T-cell (primary cell): ENCODE results near the gene ID2. TPM values are rescaled to one million over a fixed set of nuclear protein-coding genes. Genes with fewer than 3 reads are reported as not detected.

ENCODE experiments used
- ATAC-seq, 4 experiments: fragments of 200-7000 bp in 3 of 4; fragments of 150-1000 bp in 1 of 4; cut with Tn5 transposase; replicated peaks in 1 of 4; 1 replicate in 3 of 4; 2 replicates in 1 of 4; pipeline ENCODE4 v1.10.0; 2021; ENCODE audit warnings: moderate library complexity in 3 of 4, mild to moderate bottlenecking in 2 of 4, moderate number of reproducible peaks in 1 of 4
- CTCF ChIA-PET, 2 donors: fragments of 300-600 bp; sonication (Branson Sonifier 250); formaldehyde crosslinking; loops; one replicate each; lab custom pipeline; 2022; ENCODE audit warnings: antibody characterized with exemption in 2 of 2; lab: Charles Lee
- POLR2A ChIA-PET, 2 donors: fragments of 300-600 bp; sonication (Branson Sonifier 250); formaldehyde crosslinking; loops; one replicate each; lab custom pipeline; 2022; ENCODE audit warnings: antibody characterized with exemption in 2 of 2; lab: Charles Lee
- DNase-seq, 35 experiments: peaks; one replicate each; pipeline versions ENCODE4 v3.0.0 to v3.0.0-alpha.2; 2013 to 2023
- H3K27ac ChIP-seq: one replicate; pipeline ENCODE4 v1.5.1; 2013; ENCODE audit warnings: low read length
- H3K27me3 ChIP-seq, 2 experiments: replicated peaks in 1 of 2; 1 replicate in 1 of 2; 2 replicates in 1 of 2; pipeline versions ENCODE4 v1.6.1 to v1.7.0; 2013; ENCODE audit warnings: low read length in 1 of 2, mixed read lengths in 1 of 2; ENCODE audit not compliant: control insufficient read depth in 2 of 2, insufficient read depth in 2 of 2; ENCODE audit errors: extremely low read depth in 1 of 2
- H3K36me3 ChIP-seq, 2 donors: 1 replicate in 1 of 2; 2 replicates in 1 of 2; pipeline versions ENCODE4 v1.6.1 to v1.7.0; 2013; ENCODE audit warnings: low read length in 1 of 2; ENCODE audit not compliant: control insufficient read depth in 2 of 2, insufficient read depth in 1 of 2; ENCODE audit errors: extremely low read depth in 1 of 2
- H3K4me1 ChIP-seq, 2 experiments: 1 replicate in 1 of 2; 2 replicates in 1 of 2; pipeline versions ENCODE4 v1.6.1 to v1.7.0; 2013; ENCODE audit warnings: low read length in 2 of 2, mixed read lengths in 1 of 2; ENCODE audit not compliant: insufficient read depth in 2 of 2, control insufficient read depth in 1 of 2; ENCODE audit errors: extremely low read depth in 1 of 2
- H3K4me3 ChIP-seq, 2 donors: 1 replicate in 1 of 2; 2 replicates in 1 of 2; pipeline versions ENCODE4 v1.5.1 to v1.7.0; 2013; ENCODE audit warnings: mild to moderate bottlenecking in 2 of 2, low read length in 1 of 2, moderate library complexity in 1 of 2; ENCODE audit not compliant: control insufficient read depth in 1 of 2; ENCODE audit errors: extremely low read depth in 1 of 2
- H3K9me3 ChIP-seq: 2 replicates; pipeline ENCODE4 v1.7.0; 2013
- H3K27ac Mint-ChIP-seq, 2 donors: one replicate each; pipeline ENCODE4 v1.8.0; 2020 to 2021; ENCODE audit warnings: mild to moderate bottlenecking in 2 of 2, mixed read lengths in 2 of 2
- H3K27me3 Mint-ChIP-seq, 2 donors: one replicate each; pipeline ENCODE4 v1.8.0; 2021 to 2022; ENCODE audit warnings: mixed read lengths in 2 of 2
- H3K36me3 Mint-ChIP-seq: one replicate; pipeline ENCODE4 v1.8.0; 2021; ENCODE audit warnings: mixed read lengths
- H3K4me1 Mint-ChIP-seq, 3 donors: one replicate each; pipeline ENCODE4 v1.8.0; 2020 to 2022; ENCODE audit warnings: mixed read lengths in 3 of 3, mild to moderate bottlenecking in 1 of 3
- H3K4me3 Mint-ChIP-seq, 3 donors: one replicate each; pipeline ENCODE4 v1.8.0; 2020 to 2022; ENCODE audit warnings: mild to moderate bottlenecking in 3 of 3, mixed read lengths in 3 of 3, moderate library complexity in 3 of 3
- H3K9me3 Mint-ChIP-seq, 3 donors: one replicate each; pipeline ENCODE4 v1.8.0; 2020 to 2022; ENCODE audit warnings: mixed read lengths in 3 of 3
- WGBS: methylation state at CpG from one replicate; pipeline ENCODE4 v1.1.5; 2013; ENCODE audit warnings: missing lambda C conversion rate; ENCODE audit not compliant: insufficient coverage; 5-methylcytosine and 5-hydroxymethylcytosine counted together
- total RNA-seq, 35 experiments: library from RNA in 6 of 35; stranded (reverse) in 6 of 35; fragments of 120-200 nt in 1 of 35; gene quantifications; one replicate each; pipeline versions ENCODE4 v1.2.1 to v1.2.4 and lab custom pipeline; 2013 to 2026

The ID2 gene
- total RNA-seq, 5 donors from 2014 or later (not counting 1 experiment from before 2014, with no cell fraction given): 55.5 to 153 (median 71.1) TPM

DNA sequence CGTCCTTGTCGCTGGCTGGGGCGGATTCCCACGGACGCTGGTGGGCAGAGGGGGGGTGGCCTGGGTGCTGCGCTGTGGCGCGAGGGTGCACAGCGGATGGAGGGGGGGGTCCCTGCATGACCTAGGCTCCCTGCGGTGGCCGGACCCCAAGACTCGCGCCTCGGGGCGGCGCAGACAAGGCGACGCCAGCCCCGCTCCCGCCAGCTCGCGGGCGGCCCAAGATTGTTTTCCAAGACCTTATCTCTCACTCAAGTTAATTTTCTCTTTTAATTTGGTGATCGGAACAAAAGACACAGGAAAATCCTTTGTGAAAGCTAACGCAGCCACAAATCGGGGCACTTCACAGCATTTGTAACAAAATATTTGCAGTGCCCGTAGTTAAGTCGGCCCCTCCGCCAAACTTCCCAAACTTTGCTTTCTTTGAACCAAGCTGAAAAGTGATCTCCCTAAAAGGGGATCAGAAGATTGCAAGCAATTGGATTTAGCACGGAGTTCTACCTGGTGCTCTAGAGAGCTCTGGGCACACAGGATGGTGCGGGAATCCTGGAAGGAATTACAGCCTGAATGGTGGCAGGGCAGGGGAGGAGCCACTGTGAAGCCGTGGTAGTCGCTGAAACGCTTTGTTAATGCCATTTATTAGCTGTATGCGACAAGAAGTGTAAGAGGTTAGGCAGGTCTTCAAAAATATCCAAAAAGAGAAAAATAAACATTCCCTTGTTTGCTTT lies 4.8 kb upstream of the ID2 start:
- Histone ChIP-seq H3K4me1 (peaks cover 20 to 46% of the 10 kb centered on the region in 2 experiments), H3K27ac (no peak overlapping the region), H3K36me3 (no peaks in the 10 kb centered on the region), H3K4me3 (peak overlapping the region in 1 of 2 donors; percentile 32), H3K9me3 (no peaks in the 10 kb centered on the region), H3K27me3 (peaks cover 4 to 46% of the 10 kb centered on the region in 2 experiments)
- Mint-ChIP-seq H3K27me3 (peaks cover 22 to 37% of the 10 kb centered on the region in 2 donors), H3K4me1 (peaks cover 34 to 36% (median 34%) of the 10 kb centered on the region in 3 donors), H3K36me3 (peaks cover 11% of the 10 kb centered on the region), H3K27ac (no peak overlapping the region), H3K4me3 (peak overlapping the region; percentile 70 to 99 (median 80)), H3K9me3 (peaks cover 10 to 20% (median 17%) of the 10 kb centered on the region in 3 donors)
- POLR2A ChIA-PET: interaction anchor here in 1 of 2 donors (0.5 kb wide), 1 partner anchor 66 kb away, joined by 3 read pairs; no protein-coding TSS in a partner anchor
- 26% methylated on average over 23 of the region's 35 CpGs for WGBS
- CTCF ChIA-PET: no interaction called here
- ATAC-seq: no peak
- no peak for DNase-seq

DNA sequence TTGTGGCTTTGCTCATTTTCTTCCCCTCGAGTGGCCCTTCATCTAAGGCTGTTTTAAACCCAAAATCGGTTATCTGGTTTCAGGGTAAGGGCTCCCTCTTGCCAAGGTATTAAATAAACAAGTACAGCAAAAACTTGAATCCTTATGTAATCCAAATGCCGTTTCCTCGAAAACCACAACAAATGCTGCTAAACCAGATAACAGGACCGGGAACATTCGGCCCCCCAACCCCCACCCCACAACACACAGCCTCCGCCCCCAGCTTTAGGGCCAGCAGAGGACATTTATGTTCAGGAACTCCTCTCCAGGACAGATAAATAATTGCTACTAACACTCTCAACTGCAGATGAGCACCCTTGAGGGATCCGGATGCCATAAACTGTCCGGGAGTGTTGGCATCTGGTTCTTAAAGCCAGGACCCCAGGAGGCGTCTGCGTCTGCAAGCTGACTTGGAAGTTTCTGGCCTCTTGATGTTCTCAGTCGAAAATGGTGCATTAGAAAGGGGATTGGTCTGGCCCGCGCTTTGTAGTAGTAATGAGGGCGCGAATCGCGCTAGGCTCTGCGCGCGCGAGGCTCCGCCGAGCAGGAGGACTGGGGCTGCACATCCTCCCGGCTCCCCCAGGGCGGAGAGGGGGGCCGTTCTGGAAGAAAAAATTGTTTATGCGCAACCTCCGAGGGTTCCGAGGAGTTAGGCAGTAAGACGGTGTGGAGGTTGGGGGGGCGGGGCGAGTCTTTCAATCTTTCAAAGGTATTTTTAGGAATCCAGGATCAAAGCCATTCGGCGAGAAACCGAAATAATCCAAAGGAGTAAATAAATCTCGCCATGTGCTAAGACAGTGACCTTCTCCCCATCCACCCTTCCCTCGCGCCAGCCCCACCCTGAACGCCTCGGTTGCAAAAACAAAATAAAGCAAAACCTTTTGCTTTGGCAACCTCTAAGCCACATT lies 3.9 kb upstream of the ID2 start:
- DNase-seq: peak in 17 of 35 experiments; percentile 17 to 58 (median 31)
- Mint-ChIP-seq H3K27ac (peak overlapping the region; percentile 7 to 45), H3K4me1 (peaks cover 36 to 43% (median 36%) of the 10 kb centered on the region in 3 donors), H3K27me3 (peaks cover 22 to 37% of the 10 kb centered on the region in 2 donors), H3K36me3 (peaks cover 11% of the 10 kb centered on the region), H3K9me3 (peaks cover 10 to 20% (median 17%) of the 10 kb centered on the region in 3 donors), H3K4me3 (peak overlapping the region; percentile 70 to 99 (median 80))
- H3K27ac ChIP-seq: no peak overlapping the region
- no peak for ATAC-seq
- CTCF ChIA-PET: interaction anchor here in 1 of 2 donors (0.5 to 0.6 kb wide), 2 partner anchors 135 to 1475 kb away, joined by 3 to 4 read pairs; no protein-coding TSS in a partner anchor
- H3K4me3 ChIP-seq: peak overlapping the region; percentile 47 to 76
- POLR2A ChIA-PET: interaction anchor here in 1 of 2 donors (0.6 kb wide), 1 partner anchor 12 kb away, joined by 3 read pairs; no protein-coding TSS in a partner anchor
- H3K4me1 ChIP-seq: peaks cover 20 to 46% of the 10 kb centered on the region in 2 experiments
- peaks cover 4 to 44% of the 10 kb centered on the region in 2 experiments for H3K27me3 ChIP-seq
- WGBS: 5% methylated on average over 28 of the region's 41 CpGs
- no peaks in the 10 kb centered on the region for H3K9me3 ChIP-seq
- H3K36me3 ChIP-seq: no peaks in the 10 kb centered on the region

GRCh38 chr2:8678731-8679566 lies 2.9 kb upstream of the ID2 start:
- ChIA-PET POLR2A (interaction anchor here in 1 of 2 donors (0.6 to 0.7 kb wide), 2 partner anchors 13 to 947 kb away, joined by 3 to 5 read pairs; no protein-coding TSS in a partner anchor), CTCF (interaction anchor here in 1 of 2 donors (0.5 to 0.6 kb wide), 2 partner anchors 136 to 1476 kb away, joined by 3 to 4 read pairs; no protein-coding TSS in a partner anchor)
- peaks cover 20 to 46% of the 10 kb centered on the region in 2 experiments for H3K4me1 ChIP-seq
- peaks cover 4 to 40% of the 10 kb centered on the region in 2 experiments for H3K27me3 ChIP-seq
- H3K36me3 Mint-ChIP-seq: peaks cover 10% of the 10 kb centered on the region
- peak overlapping the region; percentile 70 for H3K27ac ChIP-seq
- H3K36me3 ChIP-seq: no peaks in the 10 kb centered on the region
- WGBS: under 1% methylated on average over 88 of the region's 91 CpGs
- H3K9me3 Mint-ChIP-seq: peaks cover 7 to 13% (median 8%) of the 10 kb centered on the region in 3 donors
- H3K4me1 Mint-ChIP-seq: peaks cover 40 to 52% (median 44%) of the 10 kb centered on the region in 3 donors
- peak overlapping the region; percentile 85 to 92 for H3K27ac Mint-ChIP-seq
- DNase-seq (peak; percentile 55 to 92 (median 71)), ATAC-seq (peak; percentile 46 to 60 (median 52))
- peaks cover 22 to 30% of the 10 kb centered on the region in 2 donors for H3K27me3 Mint-ChIP-seq
- no peaks in the 10 kb centered on the region for H3K9me3 ChIP-seq
- peak overlapping the region; percentile 71 to 99 (median 80) for H3K4me3 Mint-ChIP-seq
- H3K4me3 ChIP-seq: peak overlapping the region; percentile 41 to 47

DNA sequence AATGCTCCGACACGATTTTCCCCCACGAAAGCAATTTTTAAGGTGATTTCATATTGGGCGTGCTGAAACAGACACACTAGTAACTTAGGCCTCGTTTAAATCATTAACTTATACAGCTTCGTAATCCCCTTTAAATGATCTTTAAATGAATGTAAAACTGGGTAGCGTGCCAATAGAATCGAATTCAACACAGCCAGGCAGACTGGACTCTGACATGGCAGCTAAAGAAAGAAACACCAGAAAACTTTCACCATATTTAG lies 2.4 kb upstream of the ID2 start:
- peaks cover 43 to 55% (median 47%) of the 10 kb centered on the region in 3 donors for H3K4me1 Mint-ChIP-seq
- H3K27me3 ChIP-seq: peaks cover 4 to 40% of the 10 kb centered on the region in 2 experiments
- H3K9me3 ChIP-seq: no peaks in the 10 kb centered on the region
- peaks cover 1 to 8% (median 3%) of the 10 kb centered on the region in 3 donors for H3K9me3 Mint-ChIP-seq
- DNase-seq (no peak), ATAC-seq (no peak)
- ChIA-PET POLR2A (no interaction called here), CTCF (no interaction called here)
- 31% methylated on average over 4 of the region's 8 CpGs for WGBS
- peak overlapping the region; percentile 71 to 99 (median 80) for H3K4me3 Mint-ChIP-seq
- no peaks in the 10 kb centered on the region for H3K36me3 ChIP-seq
- peak overlapping the region; percentile 41 to 44 for H3K4me3 ChIP-seq
- peaks cover 20 to 47% of the 10 kb centered on the region in 2 experiments for H3K4me1 ChIP-seq
- peaks cover 6% of the 10 kb centered on the region for H3K36me3 Mint-ChIP-seq
- peaks cover 22 to 25% of the 10 kb centered on the region in 2 donors for H3K27me3 Mint-ChIP-seq
- peak overlapping the region; percentile 70 for H3K27ac ChIP-seq
- H3K27ac Mint-ChIP-seq: peak overlapping the region; percentile 85 to 92

GRCh38 chr2:8679827-8680731 lies 1.8 kb upstream of the ID2 start:
- ChIA-PET CTCF (interaction anchor here (0.6 to 0.7 kb wide), 5 partner anchors 12 to 1319 kb away, joined by 3 to 6 read pairs (median 3); no protein-coding TSS in a partner anchor), POLR2A (interaction anchor here (0.5 to 2.4 kb wide), 4 partner anchors 194 to 1095 kb away, joined by 3 to 13 read pairs (median 8); no protein-coding TSS in a partner anchor)
- Histone ChIP-seq H3K27ac (peak overlapping the region; percentile 70), H3K4me1 (peaks cover 22 to 53% of the 10 kb centered on the region in 2 experiments), H3K4me3 (peak overlapping the region in 1 of 2 donors; percentile 44), H3K9me3 (no peaks in the 10 kb centered on the region), H3K27me3 (peaks cover 4 to 36% of the 10 kb centered on the region in 2 experiments), H3K36me3 (no peaks in the 10 kb centered on the region)
- H3K9me3 Mint-ChIP-seq: peaks cover 0 to 3% (median 0%) of the 10 kb centered on the region in 3 donors
- H3K27ac Mint-ChIP-seq: peak overlapping the region; percentile 85 to 92
- ATAC-seq: no peak
- peaks cover 22 to 24% of the 10 kb centered on the region in 2 donors for H3K27me3 Mint-ChIP-seq
- H3K36me3 Mint-ChIP-seq: peaks cover 4% of the 10 kb centered on the region
- H3K4me1 Mint-ChIP-seq: peaks cover 46 to 60% (median 49%) of the 10 kb centered on the region in 3 donors
- 67% methylated on average over 7 of the region's 19 CpGs for WGBS
- peak in 1 of 35 experiments; percentile 41 for DNase-seq
- peak overlapping the region; percentile 92 to 99 (median 94) for H3K4me3 Mint-ChIP-seq
